K562 (cell line): ENCODE measurements around the gene ARHGAP22. TPM values are rescaled to one million over a fixed set of nuclear protein-coding genes. Genes with fewer than 3 reads are reported as not detected.
A peak's percentile ranks its signal among the peaks of the same experiment; 100 is the strongest.

Source experiments
- ATAC-seq: fragments of 200-7000 bp; cut with Tn5 transposase; 3 replicates; pipeline ENCODE4 v1.9.1; 2020; ENCODE audit warnings: moderate library complexity
- BruUV-seq: library from RNA; stranded (reverse); fragments of 400-500 nt; replicated peaks from 2 replicates; lab custom pipeline; 2021; lab: Mats Ljungman, UMichigan
- CTCF ChIA-PET: fragments of 300-600 bp; formaldehyde crosslinking; extraction: SDS; loops from one replicate; lab custom pipeline; 2021; ENCODE audit warnings: low intra/inter-chr PET ratio; lab: Yijun Ruan, JAX
- POLR2A ChIA-PET: fragments of 300-600, 350-650 bp; sonication (Branson Sonifier 250); formaldehyde crosslinking; extraction: SDS; loops from one replicate; lab custom pipeline; 2021; ENCODE audit warnings: antibody characterized with exemption, inconsistent platforms; lab: Yijun Ruan, JAX
- DNase-seq, 4 experiments: peaks; one replicate each; pipeline versions ENCODE4 v3.0.0 to v3.0.0-alpha.2; 2011 to 2018; ENCODE audit warnings: low spot score in 3 of 4, mixed read lengths in 3 of 4; ENCODE audit errors: extremely low read depth in 1 of 4
- FAIRE-seq: peaks from 2 replicates; lab custom pipeline; 2011; peaks lifted over from hg19 to GRCh38; lab: Jason Lieb, UNC
- H2AFZ ChIP-seq: 2 replicates; pipeline ENCODE4 v1.6.0; 2011; ENCODE audit warnings: low read depth, low read length, control low read depth, inconsistent platforms
- H3K27ac ChIP-seq: fragments of 200-600 bp; 3 replicates; pipeline ENCODE4 v1.8.0; 2011; ENCODE audit warnings: low read depth, mild to moderate bottlenecking, control low read depth, inconsistent platforms, low read length, moderate library complexity, mixed read lengths; ENCODE audit errors: extremely low read depth
- H3K27me3 ChIP-seq, 2 experiments: fragments of 300-600 bp in 1 of 2; 2 replicates in 1 of 2; 3 replicates in 1 of 2; pipeline versions ENCODE4 v1.6.0 to v1.8.0; 2011; ENCODE audit warnings: inconsistent platforms in 2 of 2, low read length in 2 of 2, mild to moderate bottlenecking in 1 of 2, mixed read lengths in 1 of 2, moderate library complexity in 1 of 2; ENCODE audit not compliant: control insufficient read depth in 2 of 2, insufficient read depth in 2 of 2
- H3K36me3 ChIP-seq: fragments of 300-600 bp; 3 replicates; pipeline ENCODE4 v1.8.0; 2011; ENCODE audit warnings: mild to moderate bottlenecking, low read length, inconsistent platforms; ENCODE audit not compliant: control insufficient read depth, insufficient read depth
- H3K4me1 ChIP-seq, 2 experiments: fragments of 200-600 bp in 1 of 2; replicated peaks in 1 of 2; 2 replicates in 1 of 2; 3 replicates in 1 of 2; pipeline versions ENCODE4 v1.5.1 to v1.8.0; 2011; ENCODE audit warnings: inconsistent platforms in 2 of 2, low read length in 2 of 2, mild to moderate bottlenecking in 1 of 2, mixed read lengths in 1 of 2, moderate library complexity in 1 of 2; ENCODE audit not compliant: control insufficient read depth in 2 of 2, insufficient read depth in 2 of 2
- H3K4me2 ChIP-seq: 2 replicates; pipeline ENCODE4 v1.6.1; 2011; ENCODE audit warnings: low read length, control low read depth, inconsistent platforms, mixed read lengths; ENCODE audit not compliant: insufficient read depth
- H3K4me3 ChIP-seq: fragments of 200-600 bp; sonication (generic), shearing (Covaris generic); 2 replicates; pipeline ENCODE4 v1.5.1; 2016; ENCODE audit warnings: control low read depth, inconsistent platforms
- H3K79me2 ChIP-seq: fragments of 200-600 bp; 3 replicates; pipeline ENCODE4 v1.8.0; 2011; ENCODE audit warnings: low read length, inconsistent platforms; ENCODE audit not compliant: control insufficient read depth, insufficient read depth
- H3K9ac ChIP-seq, 2 experiments: 2 replicates each; pipeline versions ENCODE4 v1.6.0 to v1.6.1; 2011; ENCODE audit warnings: low read depth in 2 of 2, low read length in 2 of 2, control low read depth in 1 of 2, inconsistent platforms in 1 of 2, mild to moderate bottlenecking in 1 of 2, mixed read lengths in 1 of 2; ENCODE audit not compliant: insufficient read depth in 1 of 2
- H3K9me1 ChIP-seq: one replicate; pipeline ENCODE4 v1.6.0; 2011; ENCODE audit warnings: inconsistent platforms, mild to moderate bottlenecking, low read length, moderate library complexity; ENCODE audit not compliant: control insufficient read depth, insufficient read depth
- H3K9me3 ChIP-seq: replicated peaks from 2 replicates; pipeline ENCODE4 v1.5.1; 2011; ENCODE audit warnings: low read depth, low read length, inconsistent platforms; ENCODE audit not compliant: control insufficient read depth, insufficient read depth
- H4K20me1 ChIP-seq: replicated peaks from 2 replicates; pipeline ENCODE4 v1.6.1; 2011; ENCODE audit warnings: low read length, inconsistent platforms, mixed read lengths; ENCODE audit not compliant: control insufficient read depth, insufficient read depth
- WGBS: fragments of 100-300 bp; shearing (Covaris generic); methylation state at CpG from one replicate; pipeline ENCODE4 v1.1.6; 2016; ENCODE audit warnings: low coverage, mixed read lengths; ENCODE audit not compliant: insufficient coverage; ENCODE audit errors: missing lambda C conversion rate; 5-methylcytosine and 5-hydroxymethylcytosine counted together
- in situ Hi-C: fragments of 300-500 bp; cut with MboI; formaldehyde crosslinking; loops from 4 replicates; pipeline ENCODE4 v1.15.0; 2018; ENCODE audit warnings: inconsistent platforms, mixed read lengths
- intact Hi-C: fragments of 100-400 bp; cut with micrococcal nuclease; formaldehyde crosslinking; loops from 2 replicates; pipeline ENCODE4 v1.14.2; 2022
- polyA plus RNA-seq, 8 experiments: library from polyadenylated mRNA; depleted of rRNA in 4 of 8; stranded (reverse) in 5 of 8; unstranded in 3 of 8; fragments of >200 nt; fragmentation: Nextera tagmentation in 2 of 8; fragmentation: Illumina TruSeq in 1 of 8; extraction: Ambion mirVana in 2 of 8; extraction: Trizol in 1 of 8; gene quantifications; 2 replicates each; pipeline versions ENCODE4 v1.2.1 to v1.2.3, GENCODE V29; 2011 to 2014; ENCODE audit warnings: inconsistent platforms in 1 of 8, missing spikeins in 1 of 8
- total RNA-seq, 7 experiments: library from RNA; depleted of rRNA in 6 of 7; stranded (reverse); fragments of >200 nt in 6 of 7; fragmentation: Illumina TruSeq in 2 of 7; extraction: Trizol in 2 of 7; gene quantifications; 2 replicates each; pipeline versions ENCODE4 v1.2.1 to v1.2.3, GENCODE V29; 2011 to 2021; ENCODE audit warnings: low replicate concordance in 1 of 7
- TF ChIP-seq, protein P1 (sequence below): sonication (generic); formaldehyde crosslinking; IDR thresholded peaks from 2 replicates; pipeline ENCODE4 v1.8.1; 2023; ENCODE audit warnings: mild to moderate bottlenecking, missing genetic modification reagents
- TF ChIP-seq, protein P2 (sequence below), 3 experiments: IDR thresholded peaks in 2 of 3; conservative IDR thresholded peaks in 1 of 3; 2 replicates each; pipeline ENCODE4 v1.5.1; 2011 to 2012; ENCODE audit warnings: low read length in 3 of 3, mild to moderate bottlenecking in 3 of 3, control low read depth in 2 of 3, improper control_type of control experiment in 1 of 3, inconsistent platforms in 1 of 3, low read depth in 1 of 3, mixed read lengths in 1 of 3, moderate library complexity in 1 of 3; ENCODE audit not compliant: insufficient read depth in 2 of 3

The ARHGAP22 gene
- total and polyA plus RNA-seq, 9 of the 15 experiments (the other 6 are each of a cell fraction or from before 2014, with no cell fraction given), result 1.3 to 28.1 (median 12.7) TPM

DNA sequence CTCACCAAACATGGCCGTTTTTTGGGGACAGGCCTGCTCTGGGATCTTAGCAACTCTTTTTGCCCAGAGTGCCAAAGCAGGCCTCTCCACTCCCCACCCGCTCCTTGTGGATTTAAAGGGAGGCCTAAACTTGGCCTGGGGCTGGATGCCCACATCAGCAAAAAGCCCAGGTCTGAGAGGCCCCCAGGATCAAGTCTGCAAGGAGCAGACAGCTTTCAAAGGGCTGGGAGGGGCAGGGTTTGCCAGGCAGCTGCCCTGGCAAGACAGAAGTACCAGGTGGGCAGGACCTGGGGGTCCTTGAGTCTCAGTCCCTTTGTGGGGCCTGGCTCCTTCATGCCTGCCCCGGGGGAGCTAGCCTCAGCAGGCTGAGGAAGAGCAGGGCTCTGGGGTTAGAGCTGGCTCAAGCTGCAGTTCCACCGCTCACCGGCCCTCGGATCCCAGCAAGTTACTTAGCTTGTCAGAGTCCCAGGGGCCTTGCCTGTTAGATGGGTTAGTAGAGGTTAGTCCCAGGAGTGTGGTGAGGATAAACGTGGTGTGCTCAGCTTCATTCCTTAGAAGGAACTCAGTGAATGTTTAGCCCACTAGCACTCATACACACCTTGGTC is 56.2 kb downstream of the ARHGAP22 start:
- Histone ChIP-seq H3K79me2 (no peaks in the 10 kb centered on the region), H3K9ac (no peak overlapping the region), H3K4me2 (no peak overlapping the region), H2AFZ (no peak overlapping the region), H3K27ac (no peak overlapping the region), H3K27me3 (peaks cover 33 to 62% of the 10 kb centered on the region in 2 experiments), H3K36me3 (no peaks in the 10 kb centered on the region), H3K9me3 (0 out of 2 replicates have a peak, but pooled peaks cover 4% of the 10 kb centered on the region), H3K9me1 (no peaks in the 10 kb centered on the region), H4K20me1 (no peaks in the 10 kb centered on the region), H3K4me3 (no peak overlapping the region), H3K4me1 (no peaks in the 10 kb centered on the region)
- intact Hi-C loops (no loop called here), in situ Hi-C loops (no loop called here)
- CTCF ChIA-PET, result no interaction called here
- POLR2A ChIA-PET, result interaction anchor here (0.8 to 1.0 kb wide), 2 partner anchors 14 to 84 kb away, joined by 3 to 4 read pairs; no protein-coding TSS in a partner anchor
- WGBS, result under 1% methylated on average over 7 of the region's 7 CpGs
- no TSS peak for BruUV-seq
- TF ChIP-seq, protein P1, sequence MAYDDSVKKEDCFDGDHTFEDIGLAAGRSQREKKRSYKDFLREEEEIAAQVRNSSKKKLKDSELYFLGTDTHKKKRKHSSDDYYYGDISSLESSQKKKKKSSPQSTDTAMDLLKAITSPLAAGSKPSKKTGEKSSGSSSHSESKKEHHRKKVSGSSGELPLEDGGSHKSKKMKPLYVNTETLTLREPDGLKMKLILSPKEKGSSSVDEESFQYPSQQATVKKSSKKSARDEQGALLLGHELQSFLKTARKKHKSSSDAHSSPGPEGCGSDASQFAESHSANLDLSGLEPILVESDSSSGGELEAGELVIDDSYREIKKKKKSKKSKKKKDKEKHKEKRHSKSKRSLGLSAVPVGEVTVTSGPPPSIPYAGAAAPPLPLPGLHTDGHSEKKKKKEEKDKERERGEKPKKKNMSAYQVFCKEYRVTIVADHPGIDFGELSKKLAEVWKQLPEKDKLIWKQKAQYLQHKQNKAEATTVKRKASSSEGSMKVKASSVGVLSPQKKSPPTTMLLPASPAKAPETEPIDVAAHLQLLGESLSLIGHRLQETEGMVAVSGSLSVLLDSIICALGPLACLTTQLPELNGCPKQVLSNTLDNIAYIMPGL (CRISPR knock-in tag), result no peak
- TF ChIP-seq, protein P2, sequence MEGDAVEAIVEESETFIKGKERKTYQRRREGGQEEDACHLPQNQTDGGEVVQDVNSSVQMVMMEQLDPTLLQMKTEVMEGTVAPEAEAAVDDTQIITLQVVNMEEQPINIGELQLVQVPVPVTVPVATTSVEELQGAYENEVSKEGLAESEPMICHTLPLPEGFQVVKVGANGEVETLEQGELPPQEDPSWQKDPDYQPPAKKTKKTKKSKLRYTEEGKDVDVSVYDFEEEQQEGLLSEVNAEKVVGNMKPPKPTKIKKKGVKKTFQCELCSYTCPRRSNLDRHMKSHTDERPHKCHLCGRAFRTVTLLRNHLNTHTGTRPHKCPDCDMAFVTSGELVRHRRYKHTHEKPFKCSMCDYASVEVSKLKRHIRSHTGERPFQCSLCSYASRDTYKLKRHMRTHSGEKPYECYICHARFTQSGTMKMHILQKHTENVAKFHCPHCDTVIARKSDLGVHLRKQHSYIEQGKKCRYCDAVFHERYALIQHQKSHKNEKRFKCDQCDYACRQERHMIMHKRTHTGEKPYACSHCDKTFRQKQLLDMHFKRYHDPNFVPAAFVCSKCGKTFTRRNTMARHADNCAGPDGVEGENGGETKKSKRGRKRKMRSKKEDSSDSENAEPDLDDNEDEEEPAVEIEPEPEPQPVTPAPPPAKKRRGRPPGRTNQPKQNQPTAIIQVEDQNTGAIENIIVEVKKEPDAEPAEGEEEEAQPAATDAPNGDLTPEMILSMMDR (IDR thresholded peaks at IDR 0.05 in 2 of 3, conservative IDR thresholded peaks at IDR 0.05 in 1 of 3; ENCODE audit: insufficient read depth in 2 of 3, low read depth in 1 of 3, low read length in 3 of 3), result 0 out of 6 replicates have a peak, but pooled peaks of 1 of the 3 experiments have one; percentile 22
- peak; percentile 71 for ATAC-seq
- no peak for FAIRE-seq
- peak in 1 of 4 experiments; percentile 24 for DNase-seq
